H1 (cell line): ENCODE data around the gene GAPDHS.
A peak's percentile ranks its signal among the peaks of the same experiment; 100 is the strongest.

Experiments
- ATF3 ChIP-seq: IDR thresholded peaks from 2 replicates; pipeline ENCODE4 v1.6.1; 2011; ENCODE audit warnings: low read depth, mild to moderate bottlenecking, low read length; ENCODE audit not compliant: insufficient read depth
- FOSL1 ChIP-seq: IDR thresholded peaks from 2 replicates; pipeline ENCODE4 v1.6.1; 2011; ENCODE audit warnings: mild to moderate bottlenecking, low read depth, low read length, moderate library complexity; ENCODE audit not compliant: insufficient read depth
- NANOG ChIP-seq: IDR thresholded peaks from 2 replicates; pipeline ENCODE4 v1.6.1; 2011; ENCODE audit warnings: low read length, low read depth, mild to moderate bottlenecking, inconsistent platforms; ENCODE audit not compliant: insufficient read depth, poor library complexity, severe bottlenecking
- POLR2A ChIP-seq, 2 experiments: IDR thresholded peaks; 1 replicate in 1 of 2; 2 replicates in 1 of 2; pipeline ENCODE4 v1.6.1; 2011; ENCODE audit warnings: low read depth in 2 of 2, low read length in 2 of 2, mild to moderate bottlenecking in 2 of 2; ENCODE audit errors: control extremely low read depth in 1 of 2
- POLR2AphosphoS5 ChIP-seq: IDR thresholded peaks from 2 replicates; pipeline ENCODE4 v1.6.1; 2011; ENCODE audit warnings: low read depth, low read length
- TAF1 ChIP-seq: IDR thresholded peaks from 2 replicates; pipeline ENCODE4 v1.6.1; 2011; ENCODE audit warnings: mild to moderate bottlenecking, low read depth, low read length
- TF ChIP-seq, protein P1 (sequence below), 3 experiments: IDR thresholded peaks; 1 replicate in 2 of 3; 2 replicates in 1 of 3; pipeline versions ENCODE4 v1.5.1 to v1.6.1; 2011; ENCODE audit warnings: low read length in 3 of 3, mild to moderate bottlenecking in 3 of 3, inconsistent platforms in 2 of 3, low read depth in 1 of 3, moderate library complexity in 1 of 3; ENCODE audit not compliant: insufficient read depth in 1 of 3; ENCODE audit errors: control extremely low read depth in 1 of 3

DNA sequence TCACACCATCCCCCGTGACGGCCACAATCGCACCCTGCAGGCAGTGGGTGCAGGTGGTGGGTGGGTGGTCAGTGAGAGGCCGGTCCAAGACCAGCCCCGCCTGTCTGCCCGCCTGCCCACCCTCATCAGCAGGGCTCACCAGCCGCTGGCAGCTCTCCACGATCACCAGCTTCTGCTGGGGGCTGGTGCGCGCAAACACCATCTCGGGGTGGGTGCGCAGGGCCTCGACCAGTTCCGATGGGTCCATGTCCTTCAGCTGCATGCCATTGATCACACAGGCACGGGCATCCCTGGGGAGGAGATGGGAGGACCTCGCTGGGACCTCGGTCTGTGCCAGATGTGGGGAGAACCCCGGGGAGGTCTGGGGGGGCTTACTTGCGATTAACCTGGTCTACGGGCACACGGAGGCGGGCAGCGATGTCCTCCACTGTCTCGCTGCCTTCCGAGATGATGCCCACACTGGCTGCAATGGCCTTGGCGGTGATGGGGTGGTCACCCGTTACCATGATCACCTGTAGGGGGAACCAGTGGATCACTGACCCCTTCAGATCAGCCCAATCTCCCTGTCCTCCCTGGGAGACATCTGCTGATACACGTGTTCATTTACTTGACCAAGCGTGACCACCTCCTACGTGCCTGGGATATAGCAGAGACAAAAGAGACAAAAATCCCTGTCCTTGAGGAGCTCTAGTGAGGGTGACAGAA, 22.2 kb downstream of the GAPDHS start:
- TF ChIP-seq, protein P1, sequence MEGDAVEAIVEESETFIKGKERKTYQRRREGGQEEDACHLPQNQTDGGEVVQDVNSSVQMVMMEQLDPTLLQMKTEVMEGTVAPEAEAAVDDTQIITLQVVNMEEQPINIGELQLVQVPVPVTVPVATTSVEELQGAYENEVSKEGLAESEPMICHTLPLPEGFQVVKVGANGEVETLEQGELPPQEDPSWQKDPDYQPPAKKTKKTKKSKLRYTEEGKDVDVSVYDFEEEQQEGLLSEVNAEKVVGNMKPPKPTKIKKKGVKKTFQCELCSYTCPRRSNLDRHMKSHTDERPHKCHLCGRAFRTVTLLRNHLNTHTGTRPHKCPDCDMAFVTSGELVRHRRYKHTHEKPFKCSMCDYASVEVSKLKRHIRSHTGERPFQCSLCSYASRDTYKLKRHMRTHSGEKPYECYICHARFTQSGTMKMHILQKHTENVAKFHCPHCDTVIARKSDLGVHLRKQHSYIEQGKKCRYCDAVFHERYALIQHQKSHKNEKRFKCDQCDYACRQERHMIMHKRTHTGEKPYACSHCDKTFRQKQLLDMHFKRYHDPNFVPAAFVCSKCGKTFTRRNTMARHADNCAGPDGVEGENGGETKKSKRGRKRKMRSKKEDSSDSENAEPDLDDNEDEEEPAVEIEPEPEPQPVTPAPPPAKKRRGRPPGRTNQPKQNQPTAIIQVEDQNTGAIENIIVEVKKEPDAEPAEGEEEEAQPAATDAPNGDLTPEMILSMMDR (IDR thresholded peaks at IDR 0.05; ENCODE audit: control extremely low read depth in 1 of 3, insufficient read depth in 1 of 3, low read depth in 1 of 3, low read length in 3 of 3) = peak; percentile 70 to 91 (median 85)
- TF ChIP-seq ATF3 (no peak), POLR2A (IDR thresholded peaks at IDR 0.05; ENCODE audit: control extremely low read depth in 1 of 2, low read depth in 2 of 2, low read length in 2 of 2) (no peak), NANOG (no peak), FOSL1 (no peak), POLR2AphosphoS5 (no peak), TAF1 (no peak)
